ENCODE data around the gene LOC128125822.
A peak's percentile ranks its signal among the peaks of the same experiment; 100 is the strongest.

The LOC128125822 gene

GRCh38 chr6:63574554-63574900, 2.2 kb downstream of the LOC128125822 start:
- DNase-seq (ENCODE audit: low read depth): no peak
- H3K4me3 ChIP-seq (ENCODE audit: low read depth, low read length): peak overlapping the region; percentile 75
- no peak for TF ChIP-seq CTCF (conservative IDR thresholded peaks at IDR 0.05; ENCODE audit: low read depth, low read length)

- H3K4me3 ChIP-seq (ENCODE audit: low read depth, low read length): no peak overlapping the region
- no peak for DNase-seq (ENCODE audit: low read depth)
- TF ChIP-seq CTCF (conservative IDR thresholded peaks at IDR 0.05; ENCODE audit: low read depth, low read length): no peak
Measured at GRCh38 chr6:63576147-63576772, 4.0 kb downstream of the LOC128125822 start.

- no peak for TF ChIP-seq CTCF (conservative IDR thresholded peaks at IDR 0.05; ENCODE audit: low read depth, low read length)
- H3K4me3 ChIP-seq (ENCODE audit: low read depth, low read length): no peak overlapping the region
- no peak for DNase-seq (ENCODE audit: low read depth)
Measured at GRCh38 chr6:63576985-63577712, 4.9 kb downstream of the LOC128125822 start.

- TF ChIP-seq CTCF (conservative IDR thresholded peaks at IDR 0.05; ENCODE audit: low read depth, low read length): no peak
- no peak overlapping the region for H3K4me3 ChIP-seq (ENCODE audit: low read depth, low read length)
- no peak for DNase-seq (ENCODE audit: low read depth)
Measured at GRCh38 chr6:63578757-63579156, 6.5 kb downstream of the LOC128125822 start.

- no peak overlapping the region for H3K4me3 ChIP-seq (ENCODE audit: low read depth, low read length)
- TF ChIP-seq CTCF (conservative IDR thresholded peaks at IDR 0.05; ENCODE audit: low read depth, low read length): no peak
- no peak for DNase-seq (ENCODE audit: low read depth)
Measured at GRCh38 chr6:63579937-63580703, 7.8 kb downstream of the LOC128125822 start.

GRCh38 chr6:63580704-63580961, 8.4 kb downstream of the LOC128125822 start:
- no peak overlapping the region for H3K4me3 ChIP-seq (ENCODE audit: low read depth, low read length)
- no peak for DNase-seq (ENCODE audit: low read depth)
- no peak for TF ChIP-seq CTCF (conservative IDR thresholded peaks at IDR 0.05; ENCODE audit: low read depth, low read length)

Data from choroid plexus epithelial cell (primary cell).